HG03575 (cell line): Measurements from ENCODE around the gene FSTL4.

Source experiments
- ATAC-seq: cut with Tn5 transposase; IDR thresholded peaks from one replicate; pipeline ENCODE4 v1.9.1; 2021; ENCODE audit not compliant: unreplicated experiment, insufficient number of reproducible peaks, low FRiP score; ENCODE audit errors: extremely low read depth

The FSTL4 gene

DNA sequence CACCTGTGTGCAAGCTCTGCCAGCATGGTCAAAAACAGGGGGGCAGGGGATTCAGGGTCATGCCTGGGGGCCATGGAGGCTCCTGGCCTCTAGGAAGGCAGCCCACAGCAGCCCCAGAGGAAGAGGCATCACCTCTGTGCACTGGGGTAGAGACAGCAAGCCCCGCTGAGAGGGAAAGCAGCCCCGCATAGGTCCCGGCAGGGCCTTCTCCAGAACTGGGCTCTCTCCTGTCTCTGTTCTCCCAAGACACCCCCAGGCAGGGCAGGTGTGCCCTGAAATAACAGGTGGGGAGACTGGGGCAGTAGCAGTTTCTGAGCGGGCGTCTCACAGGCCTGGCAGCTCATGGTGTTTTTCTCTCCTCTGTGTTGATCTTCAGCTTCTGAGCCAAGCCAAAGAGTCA, 281.4 kb downstream of the FSTL4 start:
- no peak for ATAC-seq

DNA sequence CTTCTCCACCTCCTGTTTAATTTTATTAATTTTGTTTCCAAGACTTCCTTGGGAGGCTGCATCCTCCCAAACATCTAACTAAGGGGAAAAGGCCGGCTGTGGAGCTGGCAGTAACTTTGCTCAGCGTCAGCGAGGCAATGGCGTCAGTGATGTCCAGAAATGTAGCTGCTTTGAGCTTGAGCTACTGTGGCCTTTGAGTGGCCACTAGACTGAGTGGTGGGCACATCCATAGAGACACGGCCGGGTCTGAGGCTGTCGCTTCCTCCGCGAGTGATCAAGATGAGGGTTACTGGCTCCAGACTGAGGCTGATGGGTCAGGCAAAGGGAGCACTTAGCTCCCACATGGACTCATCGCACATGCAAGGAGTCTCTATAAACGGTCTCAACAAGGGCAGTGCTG, 283.5 kb downstream of the FSTL4 start:
- ATAC-seq: no peak

DNA sequence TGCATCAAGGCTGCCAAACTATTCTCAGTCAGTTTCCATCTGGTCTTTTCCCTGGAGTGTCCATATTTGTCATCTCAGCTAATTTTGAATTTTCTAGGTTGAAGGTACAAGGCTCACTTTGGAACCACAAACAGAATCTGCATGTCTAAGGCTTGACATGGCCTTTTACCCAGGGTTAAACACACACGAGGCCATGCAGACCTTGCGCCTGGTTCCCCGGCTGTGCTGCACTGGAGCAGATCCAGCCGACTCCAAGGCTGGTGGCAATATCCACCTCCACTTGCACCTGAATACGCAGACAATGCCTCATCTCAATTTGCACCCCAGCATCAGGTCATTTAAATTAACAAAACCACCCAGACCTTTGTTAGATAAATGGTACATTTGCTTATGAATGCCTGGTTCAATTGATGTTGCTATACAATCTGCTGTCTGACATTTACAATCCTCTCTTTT, 284.4 kb downstream of the FSTL4 start:
- no peak for ATAC-seq

DNA sequence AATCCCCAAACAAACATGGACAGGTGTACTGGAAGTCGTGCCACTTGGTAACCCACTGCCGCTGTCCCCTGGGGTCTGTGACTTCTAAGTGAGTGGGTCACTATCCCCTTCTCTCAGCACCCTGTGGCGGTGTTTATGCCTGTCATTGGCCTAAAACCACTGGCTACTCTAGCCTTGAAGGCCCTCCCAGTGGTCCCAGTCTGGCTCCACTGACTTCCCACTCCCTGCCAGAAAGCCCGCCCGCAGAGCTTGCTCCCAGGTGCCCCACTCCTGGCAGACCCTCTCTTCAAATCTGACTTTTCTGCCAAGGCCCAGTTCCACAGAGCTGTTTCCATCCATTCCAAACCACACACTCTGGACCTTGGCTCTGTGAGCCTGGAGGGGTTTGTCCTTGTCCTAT, 286.0 kb downstream of the FSTL4 start:
- no peak for ATAC-seq

DNA sequence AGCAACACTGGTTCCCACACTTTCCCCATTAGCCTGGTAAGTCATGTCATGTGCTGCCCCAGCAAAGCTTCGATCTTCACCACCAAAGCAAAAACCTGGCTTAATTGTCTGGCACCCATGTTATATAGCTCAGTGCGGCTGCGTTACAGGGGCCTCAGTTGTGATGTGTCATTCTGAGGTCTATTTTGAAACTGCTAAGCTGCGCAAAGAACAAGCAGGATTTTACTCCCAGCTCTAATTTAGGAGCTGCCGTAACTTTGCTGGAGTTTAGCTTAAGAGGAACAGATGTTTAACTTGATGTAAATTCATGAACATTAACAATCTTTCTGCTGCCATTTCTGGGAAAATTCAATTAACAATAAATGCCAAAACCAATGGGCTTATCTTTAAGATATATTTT, 286.5 kb downstream of the FSTL4 start:
- no peak for ATAC-seq

DNA sequence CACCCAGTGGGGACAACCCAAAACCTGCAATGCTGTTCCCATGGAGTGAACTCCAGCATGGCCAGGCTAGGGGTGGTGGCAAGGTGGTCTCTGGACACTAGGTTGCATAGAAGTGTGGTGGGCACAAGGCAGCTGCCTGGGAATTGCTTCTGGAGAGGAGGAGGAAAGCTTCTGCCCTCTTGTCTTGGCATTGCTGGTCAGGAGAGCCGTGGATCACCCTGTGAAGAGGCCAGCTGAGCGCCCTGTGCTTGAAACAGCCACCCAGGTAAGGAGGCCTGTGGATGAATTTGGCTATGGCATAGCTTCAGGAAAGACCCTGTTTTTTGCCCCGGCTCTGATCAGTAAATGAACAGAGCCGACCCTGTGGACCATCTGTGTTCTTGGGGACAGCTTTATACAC, 287.4 kb downstream of the FSTL4 start:
- no peak for ATAC-seq

DNA sequence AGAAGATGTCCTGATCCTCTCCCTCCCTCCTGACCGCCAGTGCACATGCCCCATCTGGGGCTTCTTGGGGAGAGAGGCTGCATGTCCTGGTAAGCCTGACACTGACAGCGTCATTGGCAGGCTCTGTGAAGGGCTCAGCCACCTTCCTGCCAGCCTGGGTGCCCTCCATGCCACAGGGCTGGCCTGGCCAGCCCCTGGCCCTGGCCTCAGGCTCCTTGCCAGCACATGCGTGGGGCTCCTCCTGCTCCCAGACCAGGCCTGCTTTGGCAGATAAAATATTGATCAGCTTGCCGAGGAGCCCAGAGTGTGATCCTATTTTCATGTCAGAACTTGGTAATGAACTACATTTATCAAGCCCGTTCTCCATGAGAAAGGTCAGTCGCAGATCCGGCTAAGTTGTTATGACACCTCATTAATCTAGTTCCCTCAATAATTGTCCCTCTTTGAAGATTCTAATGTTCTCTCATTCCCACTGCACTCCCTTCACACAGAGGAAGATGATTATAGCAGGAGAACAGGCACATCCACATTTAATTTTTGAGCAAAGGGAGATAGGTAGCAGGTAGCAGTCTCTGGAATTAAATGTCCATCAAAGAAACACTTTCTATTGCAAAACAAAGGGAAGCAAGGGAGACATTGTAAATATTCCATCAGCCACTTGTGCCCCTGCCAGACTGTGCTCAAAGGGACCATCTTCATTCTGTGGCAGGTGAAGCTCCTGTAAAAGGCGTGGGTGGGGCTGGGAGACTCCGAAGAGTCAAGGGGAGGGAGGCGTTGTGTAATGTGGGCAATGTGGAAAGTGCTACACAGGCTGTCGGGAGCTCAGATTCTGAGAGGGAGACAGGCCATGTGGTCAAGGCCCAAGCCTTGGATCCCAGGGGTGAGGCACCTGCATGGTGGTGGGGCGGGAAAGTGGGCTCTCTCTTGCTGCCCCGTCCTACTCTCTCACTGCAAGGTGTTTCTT, 288.6 kb downstream of the FSTL4 start:
- ATAC-seq: no peak

DNA sequence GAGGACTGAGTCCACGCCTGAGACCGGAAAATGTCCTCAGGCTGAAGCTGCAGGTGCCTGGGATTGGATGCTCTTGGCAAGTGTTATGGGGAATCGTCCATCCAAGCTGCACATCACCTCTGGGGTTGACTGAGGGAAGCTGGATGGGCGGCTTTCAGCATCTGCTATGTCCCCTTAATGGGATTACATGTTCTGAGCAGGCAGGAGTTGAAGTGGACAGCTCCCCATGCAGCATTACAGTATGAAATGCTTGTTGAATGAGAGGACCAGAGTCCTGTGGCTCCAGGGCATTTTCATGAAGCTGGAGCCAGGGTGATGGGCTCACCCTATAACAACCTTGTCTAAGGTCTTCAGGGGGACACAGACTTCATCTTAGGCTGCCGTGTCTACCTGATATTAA, 289.6 kb downstream of the FSTL4 start:
- no peak for ATAC-seq

- no peak for ATAC-seq
Observed at GRCh38 chr5:133321833-133322420, 290.4 kb downstream of the FSTL4 start.

DNA sequence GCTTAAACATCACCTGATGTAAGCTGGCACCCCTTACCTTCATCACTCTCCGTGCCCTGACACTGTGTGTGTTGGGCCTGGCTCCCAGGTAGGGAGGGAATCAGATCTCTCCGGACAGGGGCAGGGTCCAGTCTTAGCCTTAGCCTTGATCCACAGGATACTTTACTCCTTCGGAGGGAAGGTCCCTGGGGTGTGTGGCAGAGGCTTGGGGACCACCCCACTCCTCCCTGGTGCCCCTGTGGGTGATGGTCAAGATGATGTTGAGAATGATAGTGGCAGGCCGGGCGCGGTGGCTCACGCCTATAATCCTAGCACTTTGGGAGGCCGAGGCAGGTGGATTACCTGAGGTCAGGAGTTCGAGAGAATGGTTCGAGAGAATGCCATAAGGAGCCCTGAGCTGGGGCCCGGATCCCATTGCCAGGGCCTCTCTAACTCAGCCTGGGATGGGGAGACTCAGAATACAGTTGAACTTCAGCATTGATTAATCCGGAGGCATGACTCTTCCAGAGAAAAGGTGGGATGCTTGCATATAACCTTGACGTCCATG, 291.0 kb downstream of the FSTL4 start:
- no peak for ATAC-seq

GRCh38 chr5:133319905-133320520, 292.3 kb downstream of the FSTL4 start:
- ATAC-seq: no peak

DNA sequence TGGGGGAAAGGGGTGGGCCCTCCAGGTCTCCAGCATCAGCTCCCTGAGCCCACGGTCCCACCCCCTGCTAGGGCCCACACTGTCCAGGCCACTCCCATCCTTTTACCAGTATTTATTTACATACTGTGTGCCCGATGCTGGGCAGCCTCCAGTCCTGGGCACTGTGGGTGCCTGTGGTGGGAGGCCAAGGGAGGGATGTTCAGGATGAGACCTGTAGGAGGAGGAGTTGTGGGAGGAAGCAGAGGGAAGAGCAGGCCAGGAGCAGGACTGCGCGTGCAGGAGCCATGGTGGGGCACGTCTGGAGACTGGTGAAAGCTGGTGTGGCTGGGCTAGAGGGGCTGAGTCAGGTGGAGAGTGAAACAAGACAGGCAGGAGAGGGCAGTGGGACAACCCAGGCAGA, 293.1 kb downstream of the FSTL4 start:
- ATAC-seq: no peak

DNA sequence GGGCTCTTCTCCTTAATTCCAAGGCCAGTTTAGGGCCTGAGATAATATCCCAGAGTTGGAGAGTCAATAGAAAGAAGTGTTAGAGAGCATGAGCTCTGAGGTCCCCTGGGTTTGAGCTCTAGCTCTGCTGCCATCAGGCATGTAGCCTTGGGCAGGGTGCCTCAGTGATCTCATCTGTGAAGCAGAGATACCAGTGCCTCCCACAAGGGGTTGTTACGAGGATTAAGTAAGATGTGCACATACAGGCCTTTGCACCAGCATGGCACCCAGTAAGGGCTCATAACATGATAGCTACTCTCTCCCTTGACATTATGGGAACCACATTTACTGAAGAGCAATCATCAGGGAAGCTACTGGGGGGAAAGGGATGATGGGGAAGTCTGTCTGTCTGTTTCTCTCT, 294.8 kb downstream of the FSTL4 start:
- ATAC-seq: no peak

DNA sequence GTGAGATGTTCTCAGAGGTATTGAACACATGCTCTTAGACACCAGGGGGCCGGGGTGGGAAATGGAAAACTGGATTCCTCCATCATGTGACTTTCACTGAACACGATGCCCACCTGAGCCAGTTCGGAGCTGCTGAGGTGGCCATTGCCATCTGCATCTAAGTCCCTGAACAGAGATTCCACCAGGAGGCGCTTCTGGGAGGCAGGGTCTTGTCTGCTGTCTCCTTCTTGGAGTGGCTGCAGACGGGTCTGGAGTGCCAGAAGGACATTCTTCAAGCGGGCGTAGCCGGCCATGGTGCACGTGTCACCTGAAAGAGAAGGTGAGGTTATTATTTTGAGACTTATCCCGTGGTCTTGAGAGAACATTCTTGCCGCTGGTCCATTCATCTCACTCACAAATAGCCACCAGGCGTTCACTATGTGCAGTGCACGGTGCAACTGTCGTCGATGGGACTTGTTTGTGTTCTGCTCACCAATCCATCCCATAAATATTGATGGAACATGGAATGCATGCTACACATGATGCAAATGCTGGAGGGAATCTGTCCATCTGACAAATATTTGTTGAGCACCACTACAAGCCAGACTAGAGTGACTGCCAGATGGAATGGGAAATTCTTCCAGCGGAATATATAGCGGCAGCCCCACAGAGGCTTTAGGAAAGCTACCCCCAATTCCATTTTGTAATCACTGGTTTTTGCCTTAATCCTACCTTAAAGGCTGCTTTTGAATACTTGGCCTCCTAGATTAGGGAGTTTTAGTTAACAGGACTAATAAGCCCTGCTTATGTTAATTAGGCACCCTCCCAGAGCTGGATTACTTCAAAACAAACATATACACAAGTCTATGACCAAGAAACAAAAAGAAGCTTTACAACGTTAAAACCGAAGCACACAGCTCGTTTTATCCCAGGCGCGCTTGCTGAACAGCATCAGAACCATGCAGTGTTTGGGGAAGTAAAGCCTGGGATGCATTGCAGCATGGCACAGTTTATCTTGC, 295.7 kb downstream of the FSTL4 start:
- ATAC-seq: no peak

DNA sequence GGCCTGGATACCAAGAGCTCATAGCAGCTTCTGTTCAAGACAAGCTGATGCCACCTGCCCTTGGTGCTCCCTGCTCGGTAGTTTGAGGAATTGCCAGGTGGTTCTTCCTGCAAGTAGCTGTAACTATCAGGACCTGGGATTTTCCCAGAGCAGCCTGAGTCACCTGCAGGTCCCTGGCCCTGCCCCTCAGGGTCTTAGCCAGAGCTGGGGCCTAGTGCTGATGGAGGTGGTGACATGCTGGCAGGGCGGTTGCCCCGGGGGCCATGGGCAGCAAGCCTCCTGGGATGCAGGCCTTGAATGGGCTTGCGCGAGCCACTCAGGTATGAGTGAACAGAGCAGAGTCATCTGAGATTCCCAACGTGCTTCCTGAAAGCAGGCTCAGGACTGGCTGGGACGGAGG, 298.3 kb downstream of the FSTL4 start:
- ATAC-seq: no peak

GRCh38 chr5:133311176-133311575, 301.2 kb downstream of the FSTL4 start:
- no peak for ATAC-seq

- no peak for ATAC-seq
Observed at GRCh38 chr5:133309984-133310621, 302.2 kb downstream of the FSTL4 start.

GRCh38 chr5:133309166-133309795, 303.1 kb downstream of the FSTL4 start:
- no peak for ATAC-seq
